NCI-H524 (cell line): Measurements from ENCODE around the gene OVAAL.

ENCODE experiments used
- DNase-seq, 2 experiments: peaks; one replicate each; lab custom pipeline; 2025; lab: John Stamatoyannopoulos, UW

The OVAAL gene

GRCh38 chr1:180606155-180606554 is 47.4 kb downstream of the OVAAL start:
- DNase-seq: no peak

- DNase-seq: peak; percentile 55 to 80
These were observed 51.1 kb downstream of the OVAAL start for GRCh38 chr1:180609643-180610555.

DNA sequence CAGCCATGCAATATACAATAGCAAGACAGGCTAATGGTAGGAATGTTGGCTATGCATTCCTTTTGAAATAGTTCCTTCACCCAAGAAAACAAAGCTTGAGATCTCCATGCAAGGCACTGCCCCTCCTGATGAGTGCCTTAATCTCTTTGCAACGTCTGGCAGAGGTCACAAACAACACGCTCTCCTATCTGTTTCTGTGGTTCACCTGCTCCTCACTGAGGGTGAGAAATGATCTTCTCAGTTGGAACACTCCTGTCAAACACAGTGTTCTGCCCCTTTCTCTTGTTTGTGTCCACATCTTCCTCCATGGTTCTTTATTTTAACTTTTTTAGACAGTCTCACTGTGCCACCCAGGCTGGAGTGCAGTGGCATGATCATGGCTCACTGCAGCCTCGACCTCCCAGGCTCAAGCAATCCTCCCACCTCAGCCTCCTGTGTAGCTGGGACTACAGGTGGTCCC is 51.8 kb downstream of the OVAAL start:
- peak in 1 of 2 experiments; percentile 10 for DNase-seq

DNA sequence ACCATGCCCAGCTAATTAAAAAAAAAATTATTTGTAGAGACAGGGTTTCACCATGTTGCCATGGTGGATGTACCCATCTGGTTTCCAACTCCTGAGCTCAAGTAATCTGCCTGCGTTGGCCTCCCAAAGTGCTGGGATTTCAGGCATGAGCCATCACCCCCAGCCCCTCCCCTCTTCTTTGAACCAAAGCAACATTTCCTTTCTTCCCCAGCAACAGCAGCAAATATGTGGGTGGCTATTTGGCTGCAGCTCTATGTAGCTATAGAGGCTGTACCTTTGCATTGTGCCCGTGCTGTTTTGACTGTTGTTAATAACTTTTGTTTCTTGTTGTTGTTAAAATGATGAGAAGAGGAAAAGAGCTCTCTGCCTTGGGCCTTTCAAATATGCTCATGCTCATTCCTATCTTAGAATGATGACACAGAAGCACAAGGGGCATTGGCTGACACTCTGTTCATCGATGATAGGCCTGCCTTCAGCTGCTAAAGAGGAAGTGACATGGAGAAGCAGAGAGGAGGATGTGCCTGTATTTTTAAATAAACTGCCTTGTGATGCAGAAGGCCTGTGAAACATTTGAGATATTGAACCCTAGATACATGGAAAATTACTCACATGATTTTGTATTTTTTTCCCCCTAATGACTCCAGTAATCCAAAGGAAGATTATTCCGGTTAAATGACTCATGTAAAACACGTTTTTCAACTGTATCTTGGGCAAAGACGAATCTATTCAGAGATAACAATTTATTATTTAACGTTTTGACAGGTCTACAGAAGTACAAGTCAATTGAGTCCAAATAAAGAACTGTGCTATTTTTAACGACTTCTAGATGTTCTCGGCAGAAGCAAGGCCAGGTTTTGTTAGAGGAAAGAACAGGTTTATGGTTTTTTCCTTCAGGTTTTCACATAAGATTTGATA is 52.5 kb downstream of the OVAAL start:
- DNase-seq: no peak

- DNase-seq: no peak
These were observed 53.9 kb downstream of the OVAAL start for GRCh38 chr1:180612632-180613031.

GRCh38 chr1:180614730-180615129 is 56.0 kb downstream of the OVAAL start:
- DNase-seq: peak in 1 of 2 experiments; percentile 16

DNA sequence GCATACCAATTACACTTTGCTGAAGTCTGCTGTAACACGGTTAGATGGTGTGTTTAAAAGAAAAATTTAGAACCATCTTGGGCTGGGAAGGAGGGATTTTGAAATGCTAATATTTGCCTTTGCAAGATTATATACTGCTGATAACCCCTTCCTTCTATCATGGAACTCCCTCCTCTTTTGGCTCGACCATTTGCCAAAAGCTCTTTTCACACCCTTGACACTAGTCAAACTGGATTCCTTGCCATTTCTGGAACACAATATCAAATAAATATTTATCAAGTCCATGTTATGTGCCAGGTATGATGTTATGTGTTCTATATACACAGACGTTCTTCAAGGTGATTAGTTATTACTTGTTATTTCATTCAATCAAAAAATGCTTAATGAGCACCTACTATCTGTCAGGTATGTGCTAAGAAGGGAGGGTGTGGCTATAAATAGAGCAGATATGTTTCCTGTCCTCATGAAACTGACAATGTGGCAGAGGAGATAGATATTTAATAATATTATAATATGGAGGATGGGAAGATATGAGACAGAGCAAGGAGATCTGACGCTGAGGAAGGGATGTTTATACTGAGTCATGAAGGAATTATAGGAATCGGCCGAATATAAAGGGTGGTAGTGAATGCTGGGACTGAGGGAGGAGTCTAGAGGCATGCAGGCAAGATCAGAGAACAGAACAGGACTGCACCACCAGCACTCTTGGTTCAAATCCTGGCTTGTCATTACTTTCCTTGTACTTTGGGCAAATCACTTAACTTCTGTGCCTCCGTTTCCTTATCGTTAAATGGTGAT is 56.9 kb downstream of the OVAAL start:
- DNase-seq: no peak
